Cardiac septum (tissue), 1 donor: ENCODE results near the gene HIVEP3. TPM values are rescaled to one million over a fixed set of nuclear protein-coding genes. Genes with fewer than 3 reads are reported as not detected.

Source experiments
- DNase-seq: peaks from one replicate; pipeline ENCODE4 v3.0.0-alpha.2; 2020; ENCODE audit warnings: low spot score
- intact Hi-C: fragments of 100-400 bp; cut with DNase I; formaldehyde crosslinking; loops from one replicate; pipeline ENCODE4 v1.14.0; 2022
- total RNA-seq: library from RNA; stranded (reverse); fragmentation: NEBNext Ultra II Directional; extraction: Animal tissue kit (Norgen Biotek cat#: 25700); gene quantifications from one replicate; pipeline ENCODE4 v1.2.1, GENCODE V29; 2021
- donor health status: DM: no; HTN: no; CAD: no.

Gene HIVEP3
- total RNA-seq, 1 donor from 2014 or later = 3.7 TPM

- intact Hi-C loops = loop anchor here (5.0 kb wide), 2 partner anchors 42 to 57 kb away; no protein-coding TSS in a partner anchor
- DNase-seq = no peak
Measured at GRCh38 chr1:41515131-41515678, 403.5 kb downstream of the HIVEP3 start.

- no peak for DNase-seq
- intact Hi-C loops = no loop called here
Measured at GRCh38 chr1:41514381-41514780, 404.3 kb downstream of the HIVEP3 start.

- intact Hi-C loops = no loop called here
- no peak for DNase-seq
Measured at GRCh38 chr1:41513383-41513735, 405.4 kb downstream of the HIVEP3 start.

DNA sequence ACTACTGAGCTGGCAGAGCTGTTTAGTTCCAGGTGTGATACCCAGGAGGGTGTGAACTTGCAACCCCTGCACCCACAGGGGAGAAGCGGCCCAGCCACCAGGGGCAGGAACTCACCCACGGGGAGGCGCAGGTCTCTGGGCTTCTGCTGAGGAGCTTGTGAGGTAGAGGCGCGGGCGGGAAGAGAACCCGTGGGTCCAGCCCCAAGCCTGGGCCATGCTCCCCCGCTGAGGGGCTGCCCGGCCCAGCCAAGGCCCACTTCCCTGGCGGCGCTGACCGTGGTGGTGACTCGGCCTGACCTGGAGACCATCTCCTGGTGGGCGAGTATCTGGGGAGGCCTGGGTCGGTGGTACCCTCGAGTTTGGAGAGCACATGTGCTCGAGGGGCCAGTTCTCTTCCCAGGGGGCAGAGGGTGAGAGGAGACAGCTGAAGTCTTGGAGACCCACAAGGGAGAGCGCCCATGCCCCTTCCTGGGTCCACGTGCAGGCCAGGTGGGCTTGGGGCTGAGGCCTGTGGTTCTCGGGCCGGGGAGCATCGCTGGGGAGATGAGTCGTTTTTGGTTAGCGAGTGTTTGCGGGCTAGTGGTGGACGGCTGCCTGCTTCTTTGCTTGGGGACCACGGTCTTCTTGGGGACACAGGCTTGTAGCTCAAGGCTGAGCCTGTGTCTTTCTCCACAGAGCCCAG is 405.9 kb downstream of the HIVEP3 start:
- intact Hi-C loops = no loop called here
- DNase-seq = no peak

GRCh38 chr1:41511239-41511540 is 407.5 kb downstream of the HIVEP3 start:
- DNase-seq = no peak
- intact Hi-C loops = no loop called here

DNA sequence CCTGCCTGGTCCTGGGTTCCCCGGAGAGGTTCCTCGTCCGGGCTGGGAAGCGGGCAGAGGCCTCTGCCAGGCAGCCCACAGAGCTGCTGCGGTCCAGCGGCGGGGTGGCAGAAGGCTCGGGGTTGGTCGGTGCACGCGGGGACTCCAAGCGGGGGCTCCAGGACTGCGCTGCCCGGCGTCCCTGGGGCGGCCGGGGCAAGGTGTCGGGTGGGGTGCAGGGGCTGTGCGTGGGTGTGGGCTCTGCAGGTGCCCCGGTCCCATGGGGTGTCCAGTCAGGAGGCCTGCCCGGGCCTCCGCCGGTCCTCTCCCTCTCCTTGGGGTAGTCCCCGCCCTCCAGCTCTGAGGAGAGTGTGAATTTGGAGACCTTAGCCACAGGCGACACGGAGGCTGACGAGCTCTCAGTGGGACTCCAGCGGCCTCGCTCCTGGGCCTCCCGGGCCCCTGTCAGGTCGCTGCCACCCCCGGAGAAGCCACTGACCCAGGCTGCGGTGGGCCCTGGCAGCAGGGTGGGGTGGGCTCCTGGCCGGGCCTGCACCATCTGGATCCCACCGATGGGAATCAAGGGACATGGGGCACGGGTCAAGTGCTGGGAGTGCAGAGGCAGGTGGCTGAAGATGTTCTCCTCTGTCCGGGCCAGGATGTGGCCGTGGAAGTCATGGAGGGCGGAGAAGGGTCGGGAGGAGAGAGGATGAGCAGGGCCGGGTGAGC is 408.0 kb downstream of the HIVEP3 start:
- intact Hi-C loops = no loop called here
- no peak for DNase-seq

GRCh38 chr1:41509270-41509671 is 409.5 kb downstream of the HIVEP3 start:
- intact Hi-C loops = no loop called here
- DNase-seq = no peak

DNA sequence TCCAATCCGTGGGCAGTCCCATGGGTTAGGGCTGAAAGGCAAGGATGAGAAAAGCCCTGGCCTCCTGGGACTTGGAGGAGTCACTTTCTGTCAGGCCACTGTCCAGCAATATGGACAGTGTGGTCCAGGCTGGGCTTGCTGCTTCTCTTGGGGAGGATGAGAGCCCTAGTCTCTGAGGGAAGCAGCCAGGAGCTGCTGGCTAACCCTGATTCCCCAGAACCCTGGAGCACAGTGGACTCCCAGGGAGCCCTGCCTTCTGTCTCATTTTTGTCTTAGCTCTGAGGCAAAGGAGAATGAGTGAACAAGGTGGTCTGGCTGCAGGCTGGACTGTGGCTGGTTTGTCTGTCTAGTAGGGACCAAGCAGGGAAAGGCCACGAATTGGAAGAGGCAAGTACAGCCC is 410.4 kb downstream of the HIVEP3 start:
- DNase-seq = no peak
- intact Hi-C loops = no loop called here

DNA sequence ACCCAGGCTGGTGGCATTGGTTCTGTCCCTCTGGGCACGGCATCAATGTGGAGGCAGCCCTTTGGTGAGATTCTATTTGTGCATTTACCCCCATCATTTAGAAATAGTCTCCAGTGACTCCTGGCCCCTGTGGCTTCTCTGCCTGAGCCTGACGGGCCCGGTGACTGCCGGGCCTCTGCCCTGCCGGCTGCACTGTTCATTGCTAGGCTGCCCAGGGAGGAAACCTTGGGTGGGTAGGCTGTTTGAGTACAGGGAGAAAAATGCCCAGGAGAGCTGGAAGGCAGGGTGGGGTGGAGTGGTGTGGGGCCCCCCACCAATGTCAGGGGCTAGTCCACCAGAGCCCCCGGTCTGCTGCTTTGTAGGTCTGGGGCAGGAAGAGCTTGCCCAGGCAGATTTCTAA is 410.9 kb downstream of the HIVEP3 start:
- intact Hi-C loops = no loop called here
- DNase-seq = no peak

GRCh38 chr1:41507110-41507720 is 411.5 kb downstream of the HIVEP3 start:
- no peak for DNase-seq

DNA sequence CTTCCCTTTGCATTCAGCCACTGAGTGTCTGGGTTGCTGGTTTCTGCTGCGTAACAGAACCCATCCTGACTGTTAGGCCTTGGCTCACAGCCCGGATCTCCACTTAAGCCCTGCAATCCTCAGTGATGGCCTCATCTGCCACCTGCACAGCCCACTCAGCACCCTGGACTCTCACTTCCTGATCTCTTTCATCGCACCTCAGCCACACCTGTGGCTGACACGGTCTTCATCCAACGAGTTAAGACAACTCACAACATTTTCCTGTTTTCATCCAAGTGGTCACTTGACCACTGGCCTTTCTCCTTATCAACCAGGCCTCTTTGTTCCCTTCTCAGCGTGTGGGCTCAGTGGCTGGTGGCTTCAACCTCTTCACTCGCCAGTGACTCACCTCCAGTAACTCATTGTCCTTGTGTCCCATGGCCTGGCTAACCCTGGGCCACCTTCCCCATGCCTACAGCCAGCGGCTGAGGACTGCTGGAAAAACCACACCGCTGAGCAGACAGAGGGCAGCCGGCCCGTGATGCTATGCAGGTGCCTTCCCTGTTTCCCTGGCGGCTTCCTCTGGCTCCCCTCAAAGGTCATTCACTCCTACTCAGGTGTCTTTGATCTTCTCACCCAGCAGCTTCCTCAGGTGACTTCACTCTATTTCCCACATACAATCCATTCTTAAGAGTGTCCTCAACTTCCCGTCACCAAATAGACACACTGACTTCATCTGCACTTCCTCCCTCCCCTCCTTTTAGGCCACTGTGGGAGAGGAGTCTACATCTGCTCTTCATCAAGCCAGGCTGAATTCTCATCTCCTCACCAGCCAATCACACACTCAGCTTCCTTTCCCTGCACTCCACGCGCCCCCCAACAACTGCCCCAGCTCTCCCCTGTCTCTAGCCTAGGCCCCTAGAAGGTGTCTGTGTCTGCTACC is 414.3 kb downstream of the HIVEP3 start:
- intact Hi-C loops = no loop called here
- DNase-seq = no peak

More at GRCh38 chr1:41507110-41507720, 411.5 kb downstream of the HIVEP3 start:
- intact Hi-C loops = no loop called here

DNA sequence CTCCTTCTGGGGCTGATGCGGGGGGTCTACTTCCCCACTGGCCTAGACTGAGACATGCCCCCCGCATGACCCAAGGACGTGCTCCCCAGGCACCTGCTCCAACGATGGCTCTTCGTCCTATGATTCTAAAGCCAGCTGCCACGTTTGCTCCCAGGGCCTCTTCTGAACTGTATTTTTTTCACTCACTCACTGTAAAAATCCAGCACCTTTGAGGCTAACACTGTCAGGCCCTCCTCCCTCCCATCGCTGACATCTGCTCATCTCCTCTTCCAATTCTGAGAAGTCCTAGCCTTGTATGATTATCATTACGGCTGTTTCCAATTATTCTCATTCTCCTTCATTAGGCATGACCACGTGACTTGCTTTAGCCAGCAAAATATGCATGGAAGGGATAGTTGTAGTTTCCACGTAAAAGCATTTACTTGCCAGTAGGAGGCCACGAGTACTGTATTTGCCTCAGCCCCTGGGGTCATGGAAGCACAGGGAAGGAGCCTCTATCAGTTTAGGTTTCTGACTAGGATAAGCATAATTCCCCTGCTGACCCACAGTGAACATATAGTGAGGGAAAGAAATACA is 415.1 kb downstream of the HIVEP3 start:
- intact Hi-C loops = no loop called here
- DNase-seq = no peak

DNA sequence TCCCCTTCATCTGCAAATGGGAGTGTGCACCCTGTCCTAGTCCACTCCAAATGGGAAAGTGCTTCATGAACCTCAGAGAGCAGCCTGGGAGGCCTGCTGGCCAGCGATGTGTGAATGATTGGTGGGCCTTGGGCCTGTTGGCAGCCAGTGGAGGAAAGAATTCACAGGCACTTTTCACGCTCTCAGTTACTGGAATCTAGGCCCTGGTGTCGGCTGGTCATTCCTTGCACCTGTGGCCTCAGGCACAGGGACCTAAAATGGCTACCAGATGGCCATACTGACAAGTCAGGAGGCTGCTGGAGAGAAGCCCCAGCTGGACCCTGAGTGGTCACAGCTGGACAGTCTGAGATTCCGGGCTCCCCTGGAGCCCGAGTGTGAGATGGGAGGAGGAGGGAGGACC is 415.8 kb downstream of the HIVEP3 start:
- DNase-seq = no peak
- intact Hi-C loops = no loop called here

GRCh38 chr1:41501581-41501980 is 417.1 kb downstream of the HIVEP3 start:
- intact Hi-C loops = no loop called here

DNA sequence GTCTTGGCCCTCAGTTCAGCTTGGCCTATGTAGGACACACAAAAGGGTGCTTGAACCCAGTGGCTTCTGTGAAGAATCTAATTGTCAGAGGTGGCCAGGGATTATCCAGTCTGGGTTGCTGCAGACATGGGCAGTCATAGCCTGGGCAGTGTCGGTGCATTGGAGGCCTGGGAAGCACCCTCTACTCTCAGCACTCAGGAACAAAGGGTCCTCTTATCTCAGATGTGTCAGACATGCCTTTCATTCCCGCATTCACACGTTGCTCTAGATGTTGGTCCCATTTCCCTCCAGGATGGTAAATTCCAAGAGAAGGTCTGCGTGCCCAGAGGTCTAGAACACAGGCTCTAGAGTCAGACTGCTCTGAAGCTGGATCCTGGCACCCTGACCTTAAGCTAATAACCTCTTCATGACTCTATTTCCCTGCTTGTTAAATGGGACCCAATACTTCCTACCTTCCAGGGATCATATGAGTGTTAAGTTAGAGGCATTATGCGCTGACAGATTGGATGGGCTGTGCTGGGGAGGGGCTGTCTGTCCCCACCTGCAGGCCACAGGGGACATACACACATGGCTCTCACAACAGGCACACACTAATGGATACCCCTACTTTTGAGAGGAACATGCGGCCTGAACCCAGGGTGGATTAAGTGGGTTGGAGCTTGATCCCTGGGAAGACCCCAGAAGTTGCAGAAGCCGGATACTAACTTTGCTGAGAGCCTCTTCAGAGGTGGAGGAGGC is 417.8 kb downstream of the HIVEP3 start:
- no peak for DNase-seq
- intact Hi-C loops = no loop called here

More at GRCh38 chr1:41501581-41501980, 417.1 kb downstream of the HIVEP3 start:
- DNase-seq = no peak

DNA sequence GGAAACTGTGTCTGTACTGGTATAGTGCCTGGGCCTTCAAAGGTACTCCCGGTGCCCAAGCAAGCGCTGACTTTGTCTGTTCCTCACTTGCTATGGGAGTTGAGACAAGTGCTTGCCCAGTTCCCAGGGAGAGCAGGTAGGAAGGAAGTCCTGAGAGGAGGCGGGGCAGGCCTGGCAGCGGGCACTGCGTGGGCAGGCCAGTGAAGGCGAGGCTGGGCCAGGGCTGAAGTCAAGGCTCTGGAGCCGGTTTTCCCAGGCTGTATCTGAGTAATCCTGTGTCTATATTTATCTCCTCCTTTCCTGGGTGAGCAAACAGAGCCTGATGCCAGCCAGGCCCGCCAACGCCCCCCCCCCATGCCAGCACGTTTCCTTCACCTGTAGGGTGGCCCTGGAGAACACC is 418.3 kb downstream of the HIVEP3 start:
- intact Hi-C loops = no loop called here
- no peak for DNase-seq

GRCh38 chr1:41499591-41499990 is 419.1 kb downstream of the HIVEP3 start:
- intact Hi-C loops = loop anchor here (5.0 kb wide), 1 partner anchor 42 kb away; no protein-coding TSS in a partner anchor
- DNase-seq = no peak

DNA sequence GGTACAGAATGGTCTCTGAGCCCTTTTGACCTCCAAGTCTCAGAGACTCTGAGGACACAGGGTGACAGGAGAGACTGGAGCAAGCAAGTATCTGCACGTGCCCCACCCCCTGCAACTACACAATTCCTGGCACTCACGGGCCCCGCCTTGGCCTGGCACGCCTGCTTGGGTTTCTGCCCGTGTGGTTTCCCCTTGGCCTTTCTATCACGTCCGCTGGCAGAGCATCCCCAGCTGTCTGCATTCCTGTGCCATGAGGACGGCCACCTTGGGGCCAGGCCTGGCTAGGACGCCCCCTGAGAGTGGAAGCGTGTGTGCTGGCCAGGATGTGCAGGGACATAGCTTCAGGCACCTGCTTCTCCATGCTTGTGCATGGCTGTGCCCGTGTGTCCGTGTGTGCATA is 419.9 kb downstream of the HIVEP3 start:
- intact Hi-C loops = loop anchor here (5.0 kb wide), 1 partner anchor 42 kb away; no protein-coding TSS in a partner anchor
- DNase-seq = peak; percentile 86

GRCh38 chr1:41498391-41498790 is 420.3 kb downstream of the HIVEP3 start:
- intact Hi-C loops = loop anchor here (5.0 kb wide), 1 partner anchor 41 kb away; no protein-coding TSS in a partner anchor
- DNase-seq = no peak
